NCI-H2081 (cell line): ENCODE results near the gene EPOP.
A peak's percentile ranks its signal among the peaks of the same experiment; 100 is the strongest.

Experiments
- DNase-seq, 2 experiments: peaks; one replicate each; lab custom pipeline; 2025; lab: John Stamatoyannopoulos, UW

EPOP gene

GRCh38 chr17:38674749-38675615 lies at the start of gene EPOP:
TSS of gene EPOP (minus strand) at chr17:38674957. CDS start at chr17:38674495, 462 bp downstream.
- peak; percentile 92 to 94 for DNase-seq

GRCh38 chr17:38721802-38722201 lies 47.0 kb upstream of the EPOP start:
- DNase-seq, result no peak

DNA sequence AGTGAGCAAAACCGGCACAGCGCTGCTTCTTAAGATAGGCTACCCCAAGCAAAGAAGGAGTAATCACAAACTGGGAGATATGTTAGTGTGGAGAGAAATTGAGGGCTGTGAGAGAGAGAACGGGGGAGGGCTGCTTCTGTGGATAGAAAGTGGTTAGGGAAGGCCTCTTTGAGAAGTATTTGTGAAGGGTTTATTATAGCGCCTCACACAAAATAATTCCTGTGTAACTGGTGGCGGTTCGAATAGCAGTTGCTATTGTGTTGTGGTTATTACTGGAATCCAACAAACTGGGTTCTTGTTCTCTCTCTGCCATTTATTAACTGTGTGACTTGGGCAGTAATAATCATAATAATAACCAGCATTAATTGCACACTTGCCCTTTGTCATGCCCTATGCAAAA lies 46.2 kb upstream of the EPOP start:
- DNase-seq, result no peak

DNA sequence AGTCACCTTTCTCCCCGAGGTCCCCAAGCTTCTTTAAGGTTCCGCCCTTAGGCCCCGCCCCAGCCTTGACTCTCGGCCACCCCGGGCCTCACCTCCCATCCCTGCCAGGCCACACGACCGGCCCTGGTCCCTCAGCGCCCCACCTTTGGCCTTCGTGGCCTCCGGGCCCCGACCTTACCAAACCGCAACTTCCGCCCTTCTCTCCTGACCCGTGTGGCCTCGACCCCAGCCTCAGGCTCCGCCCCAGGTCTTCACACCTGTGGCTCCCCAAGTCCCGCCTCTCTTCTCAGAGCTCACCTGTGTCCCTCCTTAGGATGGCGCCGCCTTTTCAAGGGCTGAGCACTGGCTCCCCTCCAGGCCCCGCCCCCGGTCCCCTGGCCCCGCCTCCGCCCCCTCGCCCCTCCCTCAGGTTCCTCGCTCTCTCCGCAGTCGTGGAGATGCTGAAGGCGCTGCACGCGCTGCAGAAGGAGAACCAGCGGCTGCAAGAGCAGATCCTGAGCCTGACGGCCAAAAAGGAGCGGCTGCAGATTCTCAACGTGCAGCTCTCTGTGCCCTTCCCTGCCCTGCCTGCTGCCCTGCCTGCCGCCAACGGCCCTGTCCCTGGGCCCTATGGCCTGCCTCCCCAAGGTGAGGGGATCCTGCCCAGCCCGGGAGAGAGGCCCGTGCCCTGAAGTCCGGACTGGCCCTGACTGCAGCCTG lies 45.3 kb upstream of the EPOP start:
- DNase-seq, result no peak

DNA sequence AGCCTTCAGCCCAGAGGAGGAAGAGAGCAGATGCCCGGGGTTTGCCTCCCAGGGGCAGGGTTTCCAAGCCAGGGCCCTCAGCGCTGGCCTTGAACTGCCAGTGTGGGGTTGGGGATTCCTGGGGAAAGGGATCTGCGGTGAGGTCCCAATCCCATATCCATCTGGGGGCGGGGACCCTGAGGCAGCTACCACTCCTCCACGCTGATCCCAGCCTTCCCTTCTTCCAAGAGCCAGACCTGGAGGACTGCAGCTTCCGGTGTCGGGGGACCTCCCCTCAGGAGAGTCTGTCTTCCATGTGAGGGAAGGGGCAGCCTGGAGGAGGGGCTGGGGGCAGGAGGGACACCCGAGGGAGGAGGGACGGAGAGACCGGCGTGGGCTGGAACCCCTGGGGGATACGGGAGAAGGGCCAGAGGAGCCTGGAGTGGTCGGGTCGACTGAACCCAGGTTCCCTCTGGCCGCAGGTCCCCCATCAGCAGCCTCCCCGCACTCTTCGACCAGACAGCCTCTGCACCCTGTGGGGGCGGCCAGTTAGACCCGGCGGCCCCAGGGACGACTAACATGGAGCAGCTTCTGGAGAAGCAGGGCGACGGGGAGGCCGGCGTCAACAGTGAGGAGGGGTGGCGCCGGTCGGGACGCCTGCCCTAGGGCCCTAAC lies 44.7 kb upstream of the EPOP start:
- DNase-seq, result no peak

- peak in 1 of 2 experiments; percentile 33 for DNase-seq
Observed at GRCh38 chr17:38717139-38717745, 42.5 kb upstream of the EPOP start.

DNA sequence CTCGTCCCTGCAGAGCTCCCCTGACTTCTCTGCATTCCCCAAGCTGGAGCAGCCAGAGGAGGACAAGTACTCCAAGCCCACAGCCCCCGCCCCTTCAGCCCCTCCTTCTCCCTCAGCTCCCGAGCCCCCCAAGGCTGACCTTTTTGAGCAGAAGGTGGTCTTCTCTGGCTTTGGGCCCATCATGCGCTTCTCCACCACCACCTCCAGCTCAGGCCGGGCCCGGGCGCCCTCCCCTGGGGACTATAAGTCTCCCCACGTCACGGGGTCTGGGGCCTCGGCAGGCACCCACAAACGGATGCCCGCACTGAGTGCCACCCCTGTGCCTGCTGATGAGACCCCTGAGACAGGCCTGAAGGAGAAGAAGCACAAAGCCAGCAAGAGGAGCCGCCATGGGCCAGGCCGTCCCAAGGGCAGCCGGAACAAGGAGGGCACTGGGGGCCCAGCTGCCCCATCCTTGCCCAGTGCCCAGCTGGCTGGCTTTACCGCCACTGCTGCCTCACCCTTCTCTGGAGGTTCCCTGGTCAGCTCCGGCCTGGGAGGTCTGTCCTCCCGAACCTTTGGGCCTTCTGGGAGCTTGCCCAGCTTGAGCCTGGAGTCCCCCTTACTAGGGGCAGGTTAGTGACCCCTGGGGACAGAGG lies 41.7 kb upstream of the EPOP start:
- no peak for DNase-seq

DNA sequence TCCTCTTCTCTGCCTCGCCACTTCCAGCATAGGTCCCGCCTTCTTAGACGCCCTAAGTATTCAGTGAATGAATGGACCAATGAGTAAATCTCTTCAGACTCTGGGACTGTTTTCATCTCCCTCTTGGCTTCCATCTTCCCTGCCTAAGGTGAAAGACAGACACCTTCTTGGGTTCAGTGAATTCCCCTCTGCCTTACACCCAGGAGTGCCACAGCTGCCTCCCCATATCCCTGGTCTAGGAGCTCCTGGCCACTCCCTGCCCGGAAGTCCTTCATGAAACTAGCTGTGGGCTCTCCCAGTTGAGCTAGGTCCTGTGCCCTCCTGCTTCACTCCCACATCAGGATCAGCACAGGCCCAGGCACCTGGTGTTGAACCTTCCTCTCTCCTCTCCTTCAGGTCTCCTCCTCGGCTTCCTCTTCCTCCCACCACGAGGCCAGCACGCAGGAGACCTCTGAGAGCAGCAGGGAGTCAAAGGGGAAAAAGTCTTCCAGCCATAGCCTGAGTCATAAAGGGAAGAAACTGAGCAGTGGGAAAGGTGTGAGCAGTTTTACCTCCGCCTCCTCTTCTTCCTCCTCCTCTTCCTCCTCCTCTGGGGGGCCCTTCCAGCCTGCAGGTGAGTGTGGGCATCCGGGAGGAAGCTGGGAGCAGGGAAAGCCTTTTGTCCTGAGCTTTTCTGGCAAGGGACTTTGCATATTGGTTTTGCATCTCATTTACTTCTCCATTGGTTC lies 40.6 kb upstream of the EPOP start:
- DNase-seq, result no peak

GRCh38 chr17:38713456-38714075 lies 38.8 kb upstream of the EPOP start:
- DNase-seq, result no peak

- DNase-seq, result no peak
Observed at GRCh38 chr17:38712593-38712992, 37.8 kb upstream of the EPOP start.

GRCh38 chr17:38711792-38712571 lies 37.2 kb upstream of the EPOP start:
- DNase-seq, result peak in 1 of 2 experiments; percentile 44

GRCh38 chr17:38710985-38711384 lies 36.2 kb upstream of the EPOP start:
- DNase-seq, result no peak

DNA sequence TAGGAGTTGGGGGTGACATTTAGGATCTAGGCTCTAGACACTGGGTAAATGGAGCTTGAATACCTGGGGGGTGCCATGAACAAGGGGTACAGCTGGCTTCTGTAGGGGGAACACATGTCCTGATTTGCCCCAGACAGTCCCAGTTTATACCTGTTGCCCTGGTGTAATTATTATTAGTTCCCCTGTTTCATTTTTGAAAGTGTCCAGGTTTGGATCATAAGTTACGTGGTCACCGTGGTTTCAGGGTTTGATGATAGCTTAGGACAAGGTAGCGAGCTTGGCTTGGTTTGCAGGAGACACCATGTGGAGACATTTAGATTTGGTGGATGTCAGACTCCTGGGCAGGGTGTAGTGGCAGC lies 35.8 kb upstream of the EPOP start:
- DNase-seq, result no peak

DNA sequence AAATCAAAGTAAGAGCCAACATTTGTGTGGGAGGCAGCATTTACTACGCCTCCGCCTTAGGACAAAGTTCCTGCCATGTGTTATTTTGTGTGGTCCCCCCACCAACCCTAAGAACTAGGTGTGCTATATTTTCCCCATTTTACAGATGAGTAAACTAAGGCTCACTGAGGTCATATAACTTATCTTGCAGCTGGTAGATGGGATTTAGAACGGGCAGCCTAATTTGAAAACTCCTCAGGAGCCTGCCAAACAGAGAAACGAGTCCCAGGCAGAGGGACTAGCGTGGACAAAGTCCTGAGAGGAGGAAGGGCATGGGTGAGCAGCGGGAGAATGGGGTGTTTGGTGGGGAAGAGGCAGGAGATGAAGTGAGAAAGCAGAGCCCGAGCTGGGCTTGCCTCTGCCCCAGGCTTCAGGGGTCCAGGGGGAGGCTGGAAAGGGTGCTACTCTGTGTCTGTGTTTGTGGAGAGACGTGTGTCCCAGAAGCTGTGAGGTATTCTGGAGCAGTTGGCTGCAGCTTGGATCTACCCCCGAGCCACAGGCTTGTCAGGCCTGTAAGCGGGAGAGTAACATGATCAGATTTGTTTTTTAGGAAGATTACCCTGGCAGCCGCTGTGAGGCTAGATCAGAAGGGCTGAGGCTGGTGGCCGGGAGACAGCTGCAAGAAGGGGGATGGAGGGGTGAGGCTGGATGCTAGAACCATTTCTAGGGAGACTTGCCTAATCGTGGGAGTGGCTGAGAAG lies 35.3 kb upstream of the EPOP start:
- no peak for DNase-seq

- DNase-seq, result no peak
Observed at GRCh38 chr17:38709104-38709820, 34.5 kb upstream of the EPOP start.

DNA sequence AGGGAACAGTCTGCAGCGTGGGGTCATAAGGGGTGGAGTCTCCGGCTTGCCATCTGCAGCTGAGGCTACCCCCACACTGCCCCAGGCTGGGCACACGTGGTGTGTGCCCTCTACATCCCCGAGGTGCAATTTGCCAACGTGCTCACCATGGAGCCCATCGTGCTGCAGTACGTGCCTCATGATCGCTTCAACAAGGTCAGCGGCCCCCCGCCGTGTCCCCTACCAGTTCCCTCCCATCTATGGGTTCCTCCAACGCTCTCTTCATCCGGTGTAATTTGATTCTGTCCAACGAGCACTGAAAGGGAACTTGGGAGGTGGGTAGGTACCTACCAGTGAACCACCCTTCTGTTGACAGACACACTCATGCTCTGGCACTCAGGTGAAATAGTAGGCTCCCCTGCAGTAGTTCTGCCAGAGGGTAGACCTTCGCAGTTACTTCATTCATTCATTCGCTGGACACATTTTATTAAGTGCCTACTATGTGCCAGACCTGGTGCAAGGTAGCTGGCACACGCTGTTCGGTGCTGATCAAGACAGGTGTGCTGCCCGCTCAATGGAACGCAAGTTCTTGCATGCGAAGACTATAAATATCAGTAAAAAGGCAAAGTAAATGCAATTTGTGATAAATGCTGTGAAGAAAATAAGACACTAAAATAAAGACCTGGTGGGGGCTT lies 33.1 kb upstream of the EPOP start:
- DNase-seq, result no peak

GRCh38 chr17:38706505-38707216 lies 31.9 kb upstream of the EPOP start:
- DNase-seq, result no peak
